ENCODE results near the gene PCDH12.

Gene PCDH12

DNA sequence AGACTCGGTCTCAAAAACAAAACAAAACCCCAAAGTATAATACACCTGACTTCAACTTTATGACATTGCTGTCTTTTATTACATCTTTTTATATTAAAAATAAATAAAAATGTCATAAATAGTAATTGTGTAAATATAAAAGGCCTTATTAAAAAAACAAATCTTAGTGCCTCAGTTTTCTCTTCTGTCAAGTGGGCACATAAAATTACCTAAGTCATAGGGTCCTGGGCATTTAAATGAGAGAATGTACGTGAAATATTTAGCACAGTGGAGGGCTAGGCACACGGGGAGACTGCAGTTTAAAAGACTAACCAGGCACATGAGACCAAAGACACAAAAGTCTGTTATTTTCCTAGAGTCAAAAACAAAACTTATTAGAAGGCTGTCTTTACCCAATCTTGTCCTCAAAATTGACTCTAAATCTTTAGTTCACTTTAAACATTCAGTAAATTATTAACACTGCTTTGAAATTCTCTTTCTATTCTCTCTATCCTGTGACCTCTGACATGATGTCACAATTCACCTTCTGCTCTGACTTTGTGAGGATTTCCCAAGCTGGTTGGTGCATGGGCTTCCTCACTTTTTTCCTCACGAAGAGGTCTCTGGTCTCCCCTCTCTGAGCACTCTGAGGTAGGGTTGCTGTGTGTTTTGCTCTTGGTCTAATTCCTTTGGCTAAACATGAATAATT lies 8.4 kb upstream of the PCDH12 start:
- no peak for DNase-seq

DNA sequence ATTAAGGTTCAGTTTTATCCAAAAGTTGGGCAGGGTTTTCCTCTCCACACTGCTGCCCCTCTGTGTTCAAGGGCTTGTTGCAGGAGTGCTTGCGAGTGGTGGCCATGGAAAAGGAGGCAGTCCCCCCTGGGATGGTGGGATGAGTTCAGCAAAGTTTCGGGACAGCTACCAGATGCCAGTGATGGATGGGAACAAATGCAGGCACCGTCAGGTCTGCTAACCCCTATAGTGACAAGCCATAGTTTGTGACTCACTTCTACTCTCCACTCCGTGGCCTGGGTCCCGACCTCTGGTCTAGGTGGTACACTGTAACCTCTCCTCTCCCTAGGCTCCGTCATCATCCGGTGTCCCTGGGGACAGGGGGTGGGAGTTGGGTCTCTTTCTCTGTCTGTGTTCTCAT lies 7.1 kb upstream of the PCDH12 start:
- no peak for DNase-seq

DNA sequence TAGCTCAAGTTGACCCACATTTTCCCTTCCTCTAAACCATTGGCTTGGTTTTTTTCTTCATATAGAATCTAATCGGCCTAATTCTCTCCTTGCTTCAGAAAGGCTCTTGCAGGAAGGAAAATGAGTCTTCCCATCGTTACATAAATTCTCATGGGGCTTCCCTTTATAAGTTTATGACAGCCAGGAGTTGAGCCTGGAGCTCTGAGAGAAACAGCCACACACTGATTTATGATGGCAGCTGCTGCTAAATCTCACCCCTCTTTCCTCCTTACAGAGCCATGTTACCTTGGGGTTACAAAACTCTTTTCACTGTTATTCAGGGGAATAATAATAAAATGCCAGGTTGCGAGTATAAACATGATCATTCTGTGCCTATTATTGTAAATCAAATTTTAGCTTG lies 5.7 kb upstream of the PCDH12 start:
- DNase-seq, result no peak

DNA sequence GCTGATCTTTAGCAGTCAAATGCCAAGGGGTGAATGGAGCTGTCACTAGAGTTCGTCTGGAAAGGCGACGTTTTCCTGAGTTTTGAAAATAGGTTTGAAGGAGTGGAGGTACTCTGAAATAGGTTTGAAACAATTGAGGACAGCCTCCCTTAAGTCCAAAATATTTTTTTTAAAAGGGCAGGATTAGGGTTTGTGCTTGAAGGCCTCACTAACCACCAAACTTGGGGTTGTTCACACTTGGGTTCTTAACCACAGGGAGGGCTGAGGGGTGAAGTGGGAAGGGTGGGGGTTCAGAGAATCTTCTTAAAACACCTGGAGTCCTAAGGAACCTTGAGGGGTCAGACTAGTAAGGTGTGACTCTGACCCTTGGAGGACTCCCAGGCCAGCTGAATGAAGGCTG lies 3.5 kb upstream of the PCDH12 start:
- no peak for DNase-seq

DNA sequence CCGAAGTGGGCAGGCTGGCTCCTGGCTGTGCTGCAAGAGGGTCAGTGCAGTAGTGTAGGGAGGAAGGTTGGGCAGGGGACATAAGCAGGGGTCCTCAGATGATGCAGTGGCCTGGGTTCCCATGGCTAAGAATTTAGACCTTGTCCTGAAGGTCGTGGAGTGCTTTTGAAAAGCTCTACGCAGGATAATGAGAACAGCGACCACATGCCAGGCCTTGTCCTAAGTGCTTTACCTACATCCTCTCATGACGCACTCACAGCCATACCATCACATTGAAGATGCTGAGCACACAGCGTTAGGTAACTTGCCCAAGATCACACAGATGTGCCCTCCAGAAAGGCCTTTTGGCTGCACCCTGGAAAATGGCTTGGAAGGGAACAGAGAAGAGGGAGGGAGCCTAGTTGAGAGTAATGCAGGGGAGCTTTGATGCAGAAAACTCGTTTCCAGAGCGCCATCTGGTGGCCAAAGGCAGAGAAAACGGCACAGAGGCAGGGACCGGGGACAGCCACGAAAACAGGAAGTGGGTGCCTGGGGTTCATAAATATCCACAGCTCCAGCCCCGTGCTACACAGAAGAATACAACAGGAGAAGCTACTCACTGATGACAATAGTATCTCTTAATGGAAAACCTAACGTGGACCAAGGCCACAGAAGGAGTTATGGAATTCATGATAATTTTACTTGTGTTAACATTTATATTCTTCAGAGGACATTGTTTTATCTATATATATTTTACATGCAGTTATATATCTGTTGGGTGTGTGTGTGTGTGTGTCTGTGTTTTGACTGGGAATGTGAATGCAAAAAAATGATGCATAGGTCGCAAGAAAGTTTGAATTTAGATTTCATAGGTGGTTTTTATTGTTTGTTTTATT lies 2.7 kb upstream of the PCDH12 start:
- DNase-seq, result peak; percentile 31

DNA sequence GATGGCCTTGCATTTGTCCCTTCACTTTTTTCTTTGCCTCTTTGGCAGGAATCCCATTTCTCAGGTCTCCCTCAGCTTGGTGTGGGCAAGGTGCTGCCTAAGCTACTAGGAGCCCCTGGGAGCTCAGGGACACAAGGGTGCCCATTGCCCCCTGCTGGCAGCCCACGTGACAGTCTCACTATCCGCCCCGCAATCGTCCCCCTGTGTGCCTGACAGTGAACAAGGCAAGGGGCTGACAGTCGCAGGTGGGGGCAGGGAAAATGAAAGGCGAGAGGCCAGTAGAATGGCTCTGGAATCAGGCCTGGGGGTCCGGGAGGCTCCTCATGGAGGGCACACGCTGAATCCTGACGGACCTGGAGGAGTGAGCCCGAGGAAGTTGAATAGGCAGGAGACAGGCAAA lies 2.0 kb upstream of the PCDH12 start:
- DNase-seq, result no peak

DNA sequence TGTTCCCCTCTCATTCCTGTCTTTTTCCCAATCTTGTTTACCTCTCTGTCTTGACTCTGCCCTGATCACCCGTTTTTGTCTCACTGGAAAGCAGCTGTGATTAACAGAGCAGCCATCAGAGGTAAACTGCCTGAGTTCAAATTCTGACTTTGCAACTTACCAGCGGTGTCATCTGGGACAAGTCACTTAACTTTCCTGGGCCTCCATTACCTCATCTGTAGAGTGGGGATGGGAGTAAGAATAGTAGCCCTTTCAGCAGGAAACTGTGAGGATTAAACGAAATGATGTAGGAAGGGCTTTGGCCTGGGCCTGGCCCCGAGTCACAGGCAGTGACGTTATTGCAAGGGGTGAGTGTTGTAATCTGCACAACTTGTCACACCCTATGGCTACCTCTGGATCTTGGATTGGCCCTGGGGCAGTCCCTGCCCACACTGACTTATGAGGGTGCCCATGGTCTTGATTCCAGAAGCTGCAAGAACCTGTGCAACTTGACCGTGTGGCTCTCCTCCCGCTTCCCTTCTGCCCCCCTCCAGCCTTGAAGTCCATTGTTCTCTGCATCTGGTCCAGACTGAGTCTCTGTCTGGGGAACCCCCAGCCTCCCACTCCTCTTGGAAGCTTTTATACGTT lies 657 bp upstream of the PCDH12 start:
- no peak for DNase-seq

DNA sequence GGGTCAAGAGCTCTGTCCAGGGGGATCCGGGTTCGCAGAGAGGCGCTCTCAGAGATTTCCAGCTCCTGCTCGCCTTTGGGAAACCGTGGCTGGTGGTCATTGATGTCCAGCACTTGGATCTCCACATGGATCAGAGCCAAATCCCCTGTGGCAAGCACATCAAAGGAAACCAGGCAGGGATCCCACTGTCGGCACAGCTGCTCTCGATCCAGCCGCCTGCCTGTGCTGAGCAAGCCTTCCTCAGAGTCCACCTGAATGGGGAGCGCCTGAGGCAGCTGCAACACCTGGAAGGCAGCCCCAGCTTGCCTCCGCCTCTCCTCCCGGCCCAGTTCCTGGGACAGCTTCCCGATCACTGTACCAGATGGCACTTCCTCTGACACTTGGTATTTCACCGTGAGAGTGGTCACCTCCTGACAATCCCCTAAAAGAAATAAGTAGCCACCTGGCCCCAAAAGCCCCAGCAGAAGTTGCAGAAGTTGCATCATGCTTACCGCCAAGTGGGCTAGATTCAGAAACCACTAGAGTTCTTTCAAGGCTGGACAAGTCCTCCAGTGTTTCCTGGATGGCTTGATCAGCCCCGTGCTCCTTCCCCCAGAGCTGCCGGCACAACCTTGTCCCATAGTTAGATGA lies 520 bp downstream of the PCDH12 start:
- DNase-seq, result no peak

DNA sequence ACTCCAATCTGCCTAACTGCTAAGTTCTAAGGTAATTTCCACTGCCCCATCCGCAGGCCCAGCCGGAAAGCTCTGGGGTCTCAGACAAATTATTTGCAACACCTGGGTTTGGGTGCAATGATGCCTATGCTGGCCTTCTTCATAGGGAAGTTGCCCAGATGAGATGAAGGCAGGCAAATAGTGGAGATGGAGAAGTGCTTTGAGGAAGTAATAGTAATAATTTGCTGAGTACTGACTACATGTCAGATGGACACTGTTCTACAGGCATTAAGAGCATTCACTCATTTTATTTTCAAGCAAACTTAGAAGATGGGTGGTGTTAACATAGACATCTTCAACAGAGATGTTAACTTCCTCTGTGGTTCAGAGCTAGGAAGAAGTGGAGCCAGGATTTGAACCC lies 3.8 kb downstream of the PCDH12 start:
- DNase-seq, result no peak

DNA sequence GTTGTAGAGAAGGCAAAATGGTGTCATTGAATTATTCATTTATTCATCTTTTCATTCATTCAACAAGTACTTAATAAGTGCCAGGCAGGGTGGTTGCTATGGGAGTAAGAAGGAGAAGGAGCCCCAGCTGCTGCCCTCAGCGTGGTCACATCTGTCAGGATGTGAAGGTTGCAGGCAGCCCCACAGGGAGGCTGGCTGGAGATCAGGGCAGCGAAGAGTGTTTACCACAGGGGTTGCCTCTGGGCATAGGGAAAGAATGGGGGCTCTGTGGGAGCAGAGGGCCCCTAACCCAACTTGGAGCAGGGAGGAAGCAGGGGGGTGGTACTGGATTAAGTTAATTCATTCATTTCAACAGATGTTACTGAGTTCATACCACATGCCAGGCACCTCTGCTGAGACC lies 6.0 kb downstream of the PCDH12 start:
- no peak for DNase-seq

DNA sequence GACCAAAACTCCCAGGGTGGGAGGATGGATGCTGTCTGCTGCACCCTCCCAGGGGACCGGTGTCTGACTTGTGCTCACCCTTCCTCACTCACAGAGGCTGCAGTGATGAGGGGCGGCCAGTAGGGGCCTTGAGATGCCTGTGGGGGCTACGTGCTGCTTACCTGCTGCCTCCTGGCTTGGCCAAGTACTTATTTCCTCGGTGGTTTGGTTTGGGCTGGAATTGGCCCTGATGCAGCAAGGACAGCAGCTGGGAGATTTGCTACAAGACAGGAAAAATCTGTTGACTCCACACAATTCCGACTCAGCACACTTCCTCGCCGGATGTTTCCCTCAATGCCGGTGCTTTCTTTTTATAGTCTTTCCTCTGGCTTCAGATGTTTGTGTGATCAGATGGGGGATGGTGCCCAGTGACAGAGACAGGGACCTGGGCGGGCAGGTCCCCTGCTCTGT lies 6.6 kb downstream of the PCDH12 start:
- no peak for DNase-seq

DNA sequence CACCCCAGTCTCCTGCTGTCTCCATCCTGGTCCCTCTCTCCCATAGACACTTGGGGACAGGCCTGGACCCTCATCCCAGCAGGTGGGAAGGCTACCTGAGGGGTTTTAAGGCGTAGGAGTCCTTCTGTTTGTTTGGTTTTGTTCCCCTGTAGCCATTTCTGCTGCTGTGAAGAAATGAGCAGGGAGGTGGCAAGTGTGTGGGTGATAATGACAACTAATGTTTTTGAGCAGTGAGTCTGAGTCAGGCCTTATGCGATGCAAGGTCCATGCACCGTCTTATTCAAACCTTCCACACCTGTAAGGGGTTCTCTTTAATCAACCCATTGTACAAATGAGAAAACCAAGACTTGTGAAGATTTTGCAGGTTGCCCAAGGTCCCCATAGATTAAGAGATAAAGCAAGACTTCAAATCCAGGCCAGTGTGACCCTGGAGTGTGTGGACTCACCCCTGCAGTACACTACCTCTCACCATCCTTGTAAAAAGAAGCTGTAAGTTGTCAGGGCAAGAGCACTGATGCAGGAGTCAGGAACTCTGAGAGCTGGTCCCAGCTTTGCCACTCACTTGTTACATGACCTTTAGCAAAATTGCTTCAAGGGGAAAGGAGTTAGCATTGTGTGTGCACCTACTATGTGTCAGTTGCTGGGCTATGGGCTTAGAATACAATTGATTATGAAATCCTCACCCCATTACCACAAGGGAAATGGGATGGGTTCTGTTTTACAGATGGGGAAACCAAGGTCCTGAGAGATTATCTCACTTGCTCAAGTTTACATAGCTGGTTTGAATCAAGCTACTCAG lies 7.6 kb downstream of the PCDH12 start:
- no peak for DNase-seq

DNA sequence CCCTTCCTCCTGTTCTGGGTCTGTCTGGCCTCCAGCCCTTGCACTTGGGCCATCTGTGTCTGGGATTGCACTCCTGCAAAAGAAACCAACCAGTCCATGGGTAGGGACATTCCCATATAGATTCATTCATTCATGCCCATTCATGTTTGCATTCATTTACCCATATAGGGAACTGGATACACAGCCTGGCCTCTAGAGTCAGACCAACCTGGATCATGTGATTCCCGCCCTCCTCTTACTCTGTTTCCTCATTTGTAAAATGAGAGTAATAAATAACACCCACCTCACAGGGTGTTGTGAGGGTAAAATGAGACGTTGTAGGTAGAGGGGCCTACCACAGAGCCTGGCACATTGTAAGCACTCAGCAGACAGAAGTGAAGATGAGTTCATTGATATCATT lies 8.5 kb downstream of the PCDH12 start:
- DNase-seq, result no peak

DNA sequence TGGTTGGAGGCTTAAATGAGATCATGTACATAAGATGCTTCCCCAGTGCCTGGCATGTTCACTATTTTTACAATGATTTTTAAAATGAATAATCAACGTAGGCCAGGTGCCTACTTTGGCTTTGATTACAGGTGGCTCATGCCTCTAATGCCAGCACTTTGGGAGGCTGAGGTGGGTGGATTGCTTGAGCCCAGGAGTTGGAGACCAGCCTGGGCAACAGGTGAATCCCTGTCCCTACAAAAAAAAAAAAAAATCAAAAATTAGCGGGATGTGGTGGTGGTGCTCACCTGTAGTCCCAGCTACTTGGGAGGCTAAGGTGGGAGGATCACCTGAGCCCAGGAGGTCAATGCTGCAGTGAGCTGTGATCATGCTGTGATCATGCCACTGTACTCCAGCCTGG lies 9.2 kb downstream of the PCDH12 start:
- DNase-seq, result no peak

DNA sequence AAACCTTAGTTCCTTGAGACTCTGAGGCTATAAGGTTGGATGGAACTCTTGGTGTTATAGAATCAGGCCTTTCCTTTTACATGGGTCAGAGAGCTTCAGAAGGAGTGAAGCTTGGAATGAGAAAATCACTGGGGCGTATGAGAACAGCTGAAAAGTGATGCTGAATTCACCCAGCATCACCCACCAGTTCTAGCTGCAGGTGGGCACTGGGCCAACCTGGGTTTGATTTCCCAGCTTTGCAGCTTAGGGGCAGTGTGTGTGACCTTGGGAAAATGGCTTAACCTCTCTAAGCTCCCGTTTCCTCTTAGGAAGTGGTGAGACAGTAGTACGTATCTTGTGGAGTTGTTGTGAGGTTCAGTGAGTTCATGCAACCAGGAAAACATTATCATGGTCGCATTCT lies 10.7 kb downstream of the PCDH12 start:
- DNase-seq, result no peak

DNA sequence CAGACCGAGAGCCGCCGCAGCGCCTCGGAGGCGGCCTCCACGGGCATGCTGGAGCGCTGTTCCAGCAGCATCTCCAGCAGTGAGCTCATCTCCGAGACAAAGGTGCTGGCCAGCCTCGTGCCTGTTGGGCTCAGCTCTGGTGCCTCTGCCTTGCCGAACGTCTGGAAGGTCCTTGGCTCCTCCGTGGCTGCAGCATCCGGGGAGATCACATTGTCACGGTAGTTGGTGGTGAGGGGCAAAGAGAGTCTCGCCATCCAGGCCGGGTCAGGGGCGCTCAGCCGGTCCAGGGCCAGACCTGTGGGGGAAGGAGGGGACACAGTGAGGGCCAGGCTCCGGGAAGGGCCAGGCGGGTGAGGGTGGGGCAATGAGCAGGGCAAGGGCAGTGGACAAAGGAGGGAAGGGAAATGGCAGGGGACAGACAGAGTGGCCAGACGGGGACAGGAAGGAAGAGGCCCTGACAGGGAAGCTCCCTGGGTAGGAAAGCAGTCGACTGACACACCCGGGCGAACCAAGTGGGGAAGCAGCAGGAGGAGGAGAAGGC lies 12.4 kb downstream of the PCDH12 start:
- DNase-seq, result no peak

DNA sequence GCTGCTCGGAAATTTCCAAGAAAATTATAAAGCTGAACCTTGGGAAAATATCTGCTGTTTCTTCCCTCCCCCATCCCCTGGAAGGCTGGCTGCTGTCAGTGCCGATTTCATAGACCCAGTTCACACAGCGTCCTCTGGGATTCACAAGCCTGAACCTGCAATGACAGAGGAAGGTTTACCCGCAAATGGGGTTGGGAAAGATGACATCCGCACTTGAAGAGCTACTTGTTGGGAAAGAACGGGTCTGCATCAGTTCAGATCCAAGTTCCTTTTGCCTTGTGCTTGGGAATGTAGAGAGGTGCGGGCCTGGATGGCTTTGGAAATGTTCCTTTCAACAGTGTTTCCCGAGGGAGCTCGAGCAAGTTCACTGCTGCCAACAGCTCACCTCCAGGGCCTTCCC lies 13.9 kb downstream of the PCDH12 start:
- no peak for DNase-seq

DNA sequence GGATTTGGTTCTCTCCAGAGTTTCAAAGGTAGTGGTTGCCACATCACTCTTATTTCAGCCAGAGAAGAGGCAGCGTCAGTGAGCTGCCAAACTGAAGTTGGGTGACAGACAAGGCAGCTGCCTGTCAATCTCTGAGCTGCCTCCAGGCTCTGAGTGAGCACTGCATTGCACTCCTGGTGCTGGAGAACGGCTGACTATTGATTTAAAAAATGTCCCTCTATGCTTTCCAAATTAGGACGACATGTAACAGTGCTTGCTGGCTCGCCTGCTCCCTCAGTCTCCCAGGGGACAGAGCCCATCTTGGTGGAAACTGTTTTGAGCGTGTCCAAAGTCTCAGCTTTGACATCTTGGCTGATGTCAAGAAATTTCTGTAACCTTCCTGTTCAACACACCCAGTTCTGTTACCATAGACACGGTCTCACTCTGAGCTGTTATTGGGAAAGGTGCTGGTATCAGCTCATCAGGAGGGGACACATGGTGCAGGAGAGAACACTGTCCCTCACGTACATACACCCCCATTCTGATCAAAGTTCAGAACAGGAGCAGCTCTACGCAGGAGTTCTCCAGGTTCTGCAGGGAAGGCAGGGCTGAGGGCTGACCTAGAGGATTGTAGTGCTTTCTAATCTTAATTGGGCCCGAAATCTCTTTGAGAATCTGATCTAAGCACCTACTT lies 15.7 kb downstream of the PCDH12 start:
- no peak for DNase-seq

DNA sequence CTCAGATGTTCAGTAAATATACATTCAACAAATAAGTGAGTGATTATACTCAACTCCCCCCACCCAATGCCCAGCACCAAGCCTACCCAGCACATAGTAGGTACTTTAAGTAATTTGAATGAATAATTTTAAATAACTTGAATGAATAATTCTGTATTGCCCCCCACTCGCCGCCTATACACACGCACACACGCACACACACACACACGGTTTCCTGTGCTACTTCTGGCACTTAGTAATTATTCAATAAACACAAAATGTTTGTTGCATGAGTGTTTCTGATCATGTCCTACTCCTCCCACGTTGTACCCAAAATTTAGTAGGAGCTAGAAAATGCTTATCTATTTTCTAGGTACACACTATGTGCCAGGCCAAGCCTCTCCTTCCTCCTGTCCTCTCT lies 16.2 kb downstream of the PCDH12 start:
- DNase-seq, result no peak

DNA sequence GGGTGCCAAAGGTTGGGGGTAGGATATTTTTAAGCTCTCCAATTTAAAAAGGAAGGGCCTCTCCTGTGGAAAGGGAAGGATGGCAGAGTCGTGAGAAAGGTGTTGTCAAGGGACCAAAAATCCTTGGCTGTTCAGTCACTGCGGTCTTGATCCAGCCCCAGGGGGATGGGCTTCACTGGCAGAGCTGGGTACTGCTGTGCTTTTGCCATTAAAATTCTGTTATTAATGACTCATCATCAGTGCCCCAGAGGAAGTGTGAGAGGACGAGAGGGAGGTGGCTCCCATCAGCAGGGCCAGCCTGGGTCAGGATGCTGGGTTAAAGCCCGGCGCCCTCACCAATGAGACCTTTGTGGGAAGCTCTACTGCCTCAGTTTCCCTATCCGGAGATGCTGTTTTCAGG lies 16.7 kb downstream of the PCDH12 start:
- no peak for DNase-seq

DNA sequence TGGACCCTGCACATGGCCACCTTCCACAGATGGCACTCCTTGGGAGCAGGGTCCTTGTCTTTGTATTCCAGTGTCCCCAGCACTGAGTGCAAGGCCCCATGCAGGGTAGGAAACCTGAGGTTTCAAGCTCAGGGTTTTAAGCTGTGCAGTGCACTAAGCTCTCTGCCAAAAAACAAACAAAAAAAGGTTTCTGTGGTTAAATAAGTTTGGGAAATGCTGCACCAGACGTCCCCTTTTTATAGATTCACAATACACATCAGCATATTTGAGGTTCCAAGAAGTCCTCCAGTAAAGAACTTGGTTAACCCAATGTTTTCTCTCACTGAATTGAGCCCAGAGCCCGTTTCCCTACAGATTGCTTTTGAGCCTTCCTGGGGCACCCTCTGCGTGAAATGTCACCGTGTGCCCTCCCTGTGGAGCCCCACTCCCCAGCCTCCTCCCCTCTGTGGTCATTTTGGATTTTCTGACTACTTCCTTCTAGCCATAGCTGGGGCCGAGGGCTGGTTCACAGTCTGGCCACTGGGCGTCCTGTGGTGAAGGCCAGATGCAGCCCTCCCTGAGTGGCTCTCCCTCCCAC lies 17.2 kb downstream of the PCDH12 start:
- no peak for DNase-seq
